HCT116 (cell line): ENCODE data around the gene CHADL.

Source experiments
- POLR2AphosphoS5 ChIP-seq: IDR thresholded peaks from 2 replicates; pipeline ENCODE4 v1.6.1; 2011; ENCODE audit warnings: mild to moderate bottlenecking, low read depth, low read length, moderate library complexity
- RAD21 ChIP-seq: IDR thresholded peaks from 2 replicates; pipeline ENCODE4 v1.6.1; 2012; ENCODE audit warnings: low read depth, mild to moderate bottlenecking
- SIN3A ChIP-seq: IDR thresholded peaks from 2 replicates; pipeline ENCODE4 v1.6.1; 2012; ENCODE audit warnings: low read depth
- SP1 ChIP-seq: IDR thresholded peaks from 2 replicates; pipeline ENCODE4 v1.6.1; 2012; ENCODE audit warnings: low read depth
- SRF ChIP-seq: IDR thresholded peaks from 2 replicates; pipeline ENCODE4 v1.6.1; 2012; ENCODE audit warnings: low read depth
- TCF7L2 ChIP-seq: IDR thresholded peaks from 2 replicates; pipeline ENCODE4 v1.7.0; 2011; ENCODE audit warnings: borderline replicate concordance, inconsistent platforms; ENCODE audit not compliant: insufficient read depth, insufficient read length; ENCODE audit errors: extremely low read depth
- YY1 ChIP-seq: IDR thresholded peaks from 2 replicates; pipeline ENCODE4 v1.6.1; 2011; ENCODE audit warnings: low read length, low read depth, moderate library complexity, mild to moderate bottlenecking; ENCODE audit not compliant: insufficient replicate concordance; ENCODE audit errors: extremely low read depth
- TF ChIP-seq, protein P1 (sequence below), 3 experiments: fragments of 200-600 bp in 1 of 3; sonication (generic) in 1 of 3; IDR thresholded peaks in 2 of 3; conservative IDR thresholded peaks in 1 of 3; 2 replicates each; pipeline ENCODE4 v1.5.1; 2012 to 2017; ENCODE audit warnings: low read depth in 2 of 3, low read length in 2 of 3, antibody characterized with exemption in 1 of 3, borderline replicate concordance in 1 of 3, control low read depth in 1 of 3, mild to moderate bottlenecking in 1 of 3, mixed read lengths in 1 of 3, mixed run types in 1 of 3, moderate library complexity in 1 of 3; ENCODE audit not compliant: insufficient read depth in 1 of 3
- TF ChIP-seq, protein P2 (sequence below): IDR thresholded peaks from 2 replicates; pipeline ENCODE4 v1.6.1; 2011; ENCODE audit warnings: mild to moderate bottlenecking, low read length, moderate library complexity; ENCODE audit not compliant: insufficient replicate concordance; ENCODE audit errors: extremely low read depth

DNA sequence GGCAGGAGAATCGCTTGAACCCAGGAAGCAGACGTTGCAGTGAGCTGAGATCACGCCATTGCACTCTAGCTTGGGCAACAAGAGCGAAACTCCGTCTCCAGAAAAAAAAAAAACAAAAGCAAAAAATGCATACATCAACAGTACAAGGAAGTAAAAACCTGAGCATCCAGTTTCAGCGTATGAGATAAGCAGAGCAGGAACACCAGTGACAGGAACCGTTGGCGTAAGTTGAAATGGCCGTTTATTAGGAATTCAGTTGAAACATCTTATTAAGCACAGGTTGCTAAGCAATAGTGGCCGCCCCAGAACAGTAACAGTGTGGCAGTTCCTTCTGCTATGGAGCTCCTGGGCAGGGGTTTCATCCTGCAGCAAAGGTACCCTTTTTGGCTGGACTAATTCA is 39.6 kb downstream of the CHADL start:
- TF ChIP-seq RAD21 (no peak), SRF (no peak), TCF7L2 (no peak), POLR2AphosphoS5 (no peak), SP1 (no peak), YY1 (no peak), SIN3A (no peak)
- TF ChIP-seq, protein P1, sequence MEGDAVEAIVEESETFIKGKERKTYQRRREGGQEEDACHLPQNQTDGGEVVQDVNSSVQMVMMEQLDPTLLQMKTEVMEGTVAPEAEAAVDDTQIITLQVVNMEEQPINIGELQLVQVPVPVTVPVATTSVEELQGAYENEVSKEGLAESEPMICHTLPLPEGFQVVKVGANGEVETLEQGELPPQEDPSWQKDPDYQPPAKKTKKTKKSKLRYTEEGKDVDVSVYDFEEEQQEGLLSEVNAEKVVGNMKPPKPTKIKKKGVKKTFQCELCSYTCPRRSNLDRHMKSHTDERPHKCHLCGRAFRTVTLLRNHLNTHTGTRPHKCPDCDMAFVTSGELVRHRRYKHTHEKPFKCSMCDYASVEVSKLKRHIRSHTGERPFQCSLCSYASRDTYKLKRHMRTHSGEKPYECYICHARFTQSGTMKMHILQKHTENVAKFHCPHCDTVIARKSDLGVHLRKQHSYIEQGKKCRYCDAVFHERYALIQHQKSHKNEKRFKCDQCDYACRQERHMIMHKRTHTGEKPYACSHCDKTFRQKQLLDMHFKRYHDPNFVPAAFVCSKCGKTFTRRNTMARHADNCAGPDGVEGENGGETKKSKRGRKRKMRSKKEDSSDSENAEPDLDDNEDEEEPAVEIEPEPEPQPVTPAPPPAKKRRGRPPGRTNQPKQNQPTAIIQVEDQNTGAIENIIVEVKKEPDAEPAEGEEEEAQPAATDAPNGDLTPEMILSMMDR (IDR thresholded peaks at IDR 0.05 in 2 of 3, conservative IDR thresholded peaks at IDR 0.05 in 1 of 3; ENCODE audit: borderline replicate concordance in 1 of 3, insufficient read depth in 1 of 3, low read depth in 2 of 3, low read length in 2 of 3), result no peak
- TF ChIP-seq, protein P2, sequence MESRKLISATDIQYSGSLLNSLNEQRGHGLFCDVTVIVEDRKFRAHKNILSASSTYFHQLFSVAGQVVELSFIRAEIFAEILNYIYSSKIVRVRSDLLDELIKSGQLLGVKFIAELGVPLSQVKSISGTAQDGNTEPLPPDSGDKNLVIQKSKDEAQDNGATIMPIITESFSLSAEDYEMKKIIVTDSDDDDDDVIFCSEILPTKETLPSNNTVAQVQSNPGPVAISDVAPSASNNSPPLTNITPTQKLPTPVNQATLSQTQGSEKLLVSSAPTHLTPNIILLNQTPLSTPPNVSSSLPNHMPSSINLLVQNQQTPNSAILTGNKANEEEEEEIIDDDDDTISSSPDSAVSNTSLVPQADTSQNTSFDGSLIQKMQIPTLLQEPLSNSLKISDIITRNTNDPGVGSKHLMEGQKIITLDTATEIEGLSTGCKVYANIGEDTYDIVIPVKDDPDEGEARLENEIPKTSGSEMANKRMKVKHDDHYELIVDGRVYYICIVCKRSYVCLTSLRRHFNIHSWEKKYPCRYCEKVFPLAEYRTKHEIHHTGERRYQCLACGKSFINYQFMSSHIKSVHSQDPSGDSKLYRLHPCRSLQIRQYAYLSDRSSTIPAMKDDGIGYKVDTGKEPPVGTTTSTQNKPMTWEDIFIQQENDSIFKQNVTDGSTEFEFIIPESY, result no peak
